ENCODE measurements around the gene CREB5.

Gene CREB5

DNA sequence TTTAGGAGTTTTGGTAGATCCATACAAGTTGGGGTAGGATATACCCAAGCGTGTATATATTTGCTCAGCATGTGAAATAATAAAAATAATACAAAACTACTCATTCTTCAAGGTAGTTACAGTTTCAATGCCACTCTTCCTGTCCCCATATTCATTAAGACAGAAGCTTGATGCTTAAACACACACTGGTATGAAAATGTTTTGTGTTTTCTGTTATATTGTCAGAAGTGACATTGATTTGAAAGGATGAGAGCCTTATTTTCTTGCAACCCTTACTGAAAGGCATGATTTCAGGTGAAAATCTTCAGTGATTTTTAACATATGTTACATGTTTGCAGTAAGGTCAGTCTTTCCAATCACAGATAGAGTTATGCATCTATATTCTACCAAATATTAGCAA, 312.2 kb downstream of the CREB5 start:
- no peak for DNase-seq

DNA sequence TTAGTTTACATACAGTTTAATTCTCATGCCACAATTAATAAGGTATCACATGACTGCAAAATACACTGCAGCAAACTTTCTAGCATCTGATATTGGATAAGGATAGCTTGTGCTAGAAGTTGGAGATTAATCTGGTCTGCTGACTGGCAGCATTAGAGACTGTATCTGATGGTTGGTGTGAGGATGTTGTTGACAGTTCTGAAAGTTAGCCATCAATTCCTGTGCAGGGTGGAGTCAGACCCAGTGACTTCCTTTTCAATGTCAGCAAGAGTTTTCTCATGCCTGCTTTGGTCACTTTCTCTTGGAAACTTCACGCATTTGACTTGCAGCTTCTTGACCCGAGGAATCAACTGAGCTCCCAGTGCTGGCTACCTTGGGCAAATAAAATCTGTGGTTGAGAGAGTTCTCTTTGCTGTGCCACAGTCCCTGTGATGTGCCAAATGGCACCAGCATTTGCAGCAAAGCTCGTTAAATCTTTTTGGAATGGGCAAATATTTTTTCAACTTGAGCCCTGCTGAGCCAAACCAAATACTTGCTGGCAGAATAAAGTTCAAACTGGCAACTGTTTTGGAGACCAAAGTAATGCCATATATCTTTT, 312.8 kb downstream of the CREB5 start:
- no peak for DNase-seq

DNA sequence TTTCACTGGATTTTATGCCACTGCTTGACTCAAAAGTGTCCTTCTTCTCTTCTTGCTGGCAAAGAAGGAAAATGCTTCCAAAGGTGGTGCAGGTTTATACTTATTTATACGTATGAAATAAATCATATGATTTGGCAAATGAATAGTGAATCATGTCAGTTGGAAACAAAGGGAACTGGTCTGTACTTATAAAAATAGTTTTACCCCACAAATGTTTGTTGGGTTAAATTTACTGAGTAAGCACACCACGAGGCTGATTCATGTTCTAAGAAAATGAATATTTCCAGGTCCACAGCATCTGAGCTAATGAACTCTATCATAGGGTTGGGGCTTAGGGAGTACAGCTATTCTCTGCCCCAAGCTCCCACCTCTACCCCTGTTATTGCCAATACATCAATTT, 313.6 kb downstream of the CREB5 start:
- DNase-seq = no peak

DNA sequence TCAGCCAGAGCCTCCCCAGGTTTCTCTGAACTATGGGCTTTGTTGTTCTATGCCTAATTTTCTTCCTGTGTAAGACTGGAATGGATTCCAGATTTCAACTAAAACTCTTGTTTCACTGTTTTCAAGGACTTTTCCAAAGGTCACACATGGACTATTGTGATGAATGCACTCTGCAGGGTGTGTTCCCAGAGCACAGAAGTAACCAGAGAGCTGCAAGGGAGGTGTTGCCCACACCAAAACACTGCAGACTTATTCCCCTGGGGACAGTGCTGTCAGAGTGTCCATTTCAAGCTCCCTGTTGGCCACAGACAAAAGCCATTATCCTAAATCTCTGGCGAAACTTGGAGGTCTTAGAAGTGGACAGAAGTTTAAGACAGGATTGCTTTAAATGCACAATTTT, 314.2 kb downstream of the CREB5 start:
- DNase-seq = no peak

DNA sequence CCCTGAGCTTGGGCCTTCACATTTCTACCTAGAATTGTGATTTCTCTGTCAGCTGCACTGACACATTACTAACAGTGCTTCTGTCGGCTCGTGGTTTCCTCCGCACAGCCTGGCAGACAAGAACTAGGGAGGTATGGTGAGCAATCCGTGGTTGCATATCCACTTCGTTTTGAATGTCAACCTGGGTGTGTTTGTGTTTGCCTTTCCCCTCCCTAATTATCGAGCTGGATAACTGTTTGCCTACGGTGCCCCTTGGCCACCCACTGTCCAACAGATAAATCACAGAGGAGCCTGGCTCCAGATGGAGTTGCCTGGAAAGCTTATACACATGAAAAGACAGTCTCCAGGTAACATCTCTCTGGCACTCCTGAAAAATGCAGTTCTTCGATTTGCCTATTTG, 317.0 kb downstream of the CREB5 start:
- no peak for DNase-seq

DNA sequence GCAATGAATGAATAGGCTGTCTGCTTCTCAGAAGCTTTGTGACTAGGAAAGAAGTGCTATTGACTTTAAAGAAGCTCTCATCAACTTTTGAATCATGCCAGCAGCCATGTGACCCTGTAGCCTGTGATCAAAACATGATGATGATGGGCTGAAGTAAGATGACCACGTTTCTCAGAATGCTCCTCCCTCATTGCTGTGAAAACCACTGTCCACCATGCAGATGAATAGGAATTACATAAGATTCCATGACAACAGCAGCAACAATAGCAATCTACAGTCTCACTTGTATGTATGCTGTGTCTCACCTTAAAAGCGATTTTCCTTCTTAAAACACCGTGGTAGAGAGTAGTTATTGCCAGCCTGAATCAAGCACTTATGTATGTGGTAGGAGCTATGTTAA, 317.4 kb downstream of the CREB5 start:
- no peak for DNase-seq

DNA sequence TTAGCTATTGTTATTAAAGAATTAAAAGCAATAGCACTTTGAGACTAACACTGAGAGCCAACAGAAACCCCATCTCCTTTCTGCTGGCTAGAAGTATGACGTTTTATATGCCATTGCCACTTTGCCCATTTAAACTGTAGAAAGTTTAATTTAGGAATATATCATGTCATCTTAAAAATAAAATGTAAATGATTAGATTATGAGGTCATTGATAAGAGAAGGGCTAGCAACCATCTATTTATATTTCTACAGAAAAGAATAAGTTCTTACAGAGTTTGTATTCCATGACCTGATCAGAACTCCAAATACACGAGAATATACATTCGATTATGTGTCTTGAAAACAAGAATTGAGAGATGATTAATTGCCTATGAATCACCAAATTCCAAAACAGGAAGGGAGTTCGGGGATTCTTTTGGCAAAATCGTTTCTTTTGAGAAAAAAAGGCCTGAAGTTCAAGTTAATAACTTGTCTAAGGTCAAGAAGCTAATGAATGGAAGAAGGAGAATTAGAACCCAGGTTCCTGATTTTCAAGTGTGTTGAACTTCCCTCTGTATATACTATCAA, 318.9 kb downstream of the CREB5 start:
- no peak for DNase-seq

DNA sequence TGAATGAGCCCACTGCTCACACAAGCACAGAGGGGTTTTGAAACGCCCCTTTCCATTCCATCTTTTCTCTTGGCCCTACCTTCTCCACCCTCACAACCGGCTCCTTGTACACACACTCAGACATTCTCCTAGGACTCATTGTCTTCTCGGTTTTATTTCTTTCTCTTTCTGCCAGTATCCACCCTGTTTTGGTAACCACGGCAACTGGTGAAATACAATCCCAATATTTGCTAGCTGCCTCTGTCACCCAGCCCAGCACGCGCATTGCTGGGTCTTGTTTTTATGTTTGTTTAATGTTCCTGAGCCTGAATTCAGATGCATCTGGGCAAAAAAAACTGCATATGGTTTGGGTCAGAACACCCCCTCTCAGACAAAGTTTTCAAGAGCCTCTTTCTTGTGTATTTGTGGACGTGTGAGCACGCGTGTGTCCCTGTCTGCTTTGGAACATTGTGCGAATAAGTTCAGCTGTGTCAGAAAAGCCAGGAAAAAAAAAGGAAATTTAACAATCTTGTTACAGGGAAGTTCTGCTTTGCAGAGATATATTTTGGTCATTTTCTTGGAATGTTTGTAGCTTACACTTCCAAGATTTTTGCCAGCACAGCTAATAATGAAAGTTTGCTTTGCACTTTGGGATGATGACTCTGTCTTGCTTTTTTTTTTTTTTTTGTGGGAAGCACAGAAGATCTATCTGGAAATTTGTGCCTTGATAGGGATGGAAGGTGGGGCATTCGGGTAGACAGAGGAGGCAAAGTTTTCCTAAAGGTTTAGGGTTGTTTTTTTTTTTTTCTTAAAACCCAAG, 320.0 kb downstream of the CREB5 start:
- no peak for DNase-seq

DNA sequence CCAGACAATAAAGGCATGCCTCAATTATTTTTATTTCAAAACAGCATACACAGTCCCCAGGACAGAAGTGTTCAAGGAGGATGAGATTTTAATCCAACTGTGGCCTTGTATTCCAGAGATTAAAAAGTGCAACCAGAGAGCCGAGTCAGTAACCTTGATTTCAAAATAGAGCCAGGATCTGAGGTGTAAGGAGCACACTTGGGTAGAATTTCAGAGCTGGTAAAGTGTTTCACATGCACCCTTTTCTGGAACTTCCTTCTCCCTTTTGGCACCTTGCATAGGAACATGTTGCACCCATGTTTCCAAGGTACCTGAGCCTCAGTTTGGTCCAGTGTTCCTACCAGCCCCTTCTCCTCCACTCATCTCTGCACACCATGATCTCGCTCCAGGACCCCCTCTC, 320.7 kb downstream of the CREB5 start:
- no peak for DNase-seq

DNA sequence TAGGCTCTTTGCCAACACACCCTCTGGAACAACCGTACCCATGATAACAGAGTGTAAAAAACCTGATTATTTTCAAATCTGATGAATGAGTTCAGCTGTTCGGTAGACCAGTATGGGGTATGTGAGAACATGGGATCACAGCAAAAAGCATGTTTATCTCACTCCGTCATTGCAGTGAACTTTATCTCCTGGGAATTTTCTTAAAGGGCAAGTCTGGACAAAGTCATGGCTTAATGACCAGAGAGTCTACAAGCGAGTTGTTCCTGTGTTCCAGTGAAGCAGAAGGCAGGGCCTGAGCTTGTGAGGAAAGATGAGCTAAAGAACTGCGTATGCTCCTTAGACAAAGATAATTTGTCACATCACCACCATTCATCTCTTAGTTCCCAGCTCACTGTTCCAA, 326.1 kb downstream of the CREB5 start:
- DNase-seq = no peak

DNA sequence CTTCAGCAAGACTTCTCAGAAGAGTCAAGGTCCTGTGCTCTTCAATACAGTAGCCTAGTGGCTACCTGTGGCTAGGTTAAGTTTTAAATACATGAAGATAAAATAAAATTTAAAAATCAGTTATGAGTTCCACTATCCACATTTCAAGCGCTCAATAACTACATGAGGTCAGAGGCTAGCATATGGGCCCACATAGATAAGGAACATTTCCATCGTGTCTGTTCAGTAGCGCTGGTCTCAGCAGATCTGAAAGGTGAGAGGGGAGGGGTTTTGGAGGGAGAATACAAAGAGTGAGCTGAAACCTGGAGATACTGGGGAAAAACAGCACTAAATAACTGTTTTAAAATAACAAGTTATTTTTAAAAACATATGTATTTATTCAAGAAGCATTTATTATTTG, 326.8 kb downstream of the CREB5 start:
- DNase-seq = no peak

DNA sequence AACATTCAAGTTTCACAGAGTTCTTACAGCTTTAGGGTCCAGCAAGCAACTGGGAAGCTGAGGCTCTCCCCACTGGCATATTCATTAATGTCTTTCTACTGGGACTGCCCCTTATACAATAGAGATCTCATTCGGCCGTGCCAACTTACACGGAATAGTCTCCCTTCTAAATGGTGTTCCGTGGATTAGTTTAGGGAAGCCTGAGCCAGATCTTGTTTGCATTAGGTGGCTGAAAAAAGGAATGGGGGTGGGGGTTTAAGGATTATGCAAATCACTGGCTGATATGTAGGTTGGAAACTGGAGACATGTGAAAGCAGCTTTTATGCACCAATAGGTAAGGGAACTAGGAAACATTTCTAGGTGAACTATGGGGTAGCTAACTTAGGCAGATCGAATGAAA, 327.5 kb downstream of the CREB5 start:
- DNase-seq = no peak

DNA sequence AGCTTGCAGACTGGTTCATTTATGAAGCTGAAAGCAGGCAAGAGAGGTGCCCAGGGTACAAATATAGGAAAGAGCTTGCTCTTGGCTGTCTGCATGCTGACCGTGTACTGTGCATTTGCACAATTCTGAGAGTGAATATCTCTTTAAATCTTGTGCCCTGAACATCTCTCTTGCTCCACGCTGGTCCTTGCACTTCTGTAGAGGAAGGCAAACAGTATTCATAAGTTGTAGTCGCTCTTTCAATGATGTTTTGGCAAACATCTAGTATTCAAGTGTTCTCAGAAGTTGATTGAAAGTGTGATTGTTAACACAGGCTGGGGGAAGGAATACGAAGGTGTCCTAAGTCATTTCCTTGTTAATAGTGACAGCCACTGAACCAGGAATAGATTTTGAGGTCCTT, 332.6 kb downstream of the CREB5 start:
- no peak for DNase-seq

DNA sequence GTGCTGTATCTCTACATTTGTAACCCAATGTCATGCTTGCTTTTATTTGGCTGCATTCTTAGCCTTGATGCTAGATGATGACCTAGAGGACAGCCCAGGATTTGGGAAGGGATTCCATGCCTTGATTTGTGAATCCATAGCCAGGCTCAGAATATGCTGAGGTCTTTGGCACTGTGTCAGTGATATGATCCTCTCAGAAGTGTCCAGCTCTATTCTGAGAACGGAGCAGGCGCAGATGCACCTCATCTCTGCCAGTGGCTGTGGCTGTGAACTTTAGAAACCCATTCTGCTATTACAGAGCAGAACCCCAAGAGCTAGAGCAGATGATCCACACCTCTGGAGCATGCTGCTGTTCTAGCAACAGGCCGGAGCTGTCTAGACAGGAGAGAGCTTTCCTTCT, 333.0 kb downstream of the CREB5 start:
- DNase-seq = no peak

DNA sequence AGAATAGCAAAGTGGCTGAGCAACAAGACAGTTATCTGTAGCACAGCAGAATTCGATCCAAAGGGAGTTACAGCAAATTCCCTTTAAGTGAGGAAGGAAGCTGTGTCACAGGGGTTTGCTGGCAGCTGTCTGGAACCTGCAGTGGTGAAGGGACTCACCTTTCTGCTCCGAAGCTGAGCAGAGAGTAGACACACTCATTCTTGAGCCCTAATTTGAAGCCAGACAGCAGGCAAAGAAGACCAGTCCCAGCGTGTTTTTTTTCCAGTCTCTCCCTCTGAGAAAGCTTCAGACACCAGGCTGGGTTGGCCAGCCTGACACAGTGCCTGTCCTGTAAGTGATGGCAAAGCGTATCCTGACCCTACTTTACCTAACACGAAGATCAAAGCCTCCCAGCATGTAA, 335.1 kb downstream of the CREB5 start:
- no peak for DNase-seq

DNA sequence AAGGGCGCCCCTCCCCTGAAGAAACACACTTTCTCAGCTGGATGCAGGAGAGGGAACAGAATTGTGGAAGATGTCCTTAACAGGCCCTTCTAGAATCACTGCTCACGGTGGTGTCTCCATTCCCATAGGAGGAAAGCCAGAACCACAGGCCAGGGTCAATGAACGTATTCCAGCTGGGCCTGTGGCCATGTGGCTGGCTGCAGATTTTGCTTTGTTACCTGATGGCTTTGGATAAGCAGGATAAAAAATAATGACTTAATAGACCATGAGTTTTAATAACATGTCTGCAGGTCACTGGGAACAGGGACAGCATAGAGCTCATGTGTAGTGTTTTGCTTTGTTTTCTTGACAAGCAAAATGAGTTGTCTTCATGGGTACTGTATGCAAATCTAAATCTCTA, 335.5 kb downstream of the CREB5 start:
- DNase-seq = no peak

DNA sequence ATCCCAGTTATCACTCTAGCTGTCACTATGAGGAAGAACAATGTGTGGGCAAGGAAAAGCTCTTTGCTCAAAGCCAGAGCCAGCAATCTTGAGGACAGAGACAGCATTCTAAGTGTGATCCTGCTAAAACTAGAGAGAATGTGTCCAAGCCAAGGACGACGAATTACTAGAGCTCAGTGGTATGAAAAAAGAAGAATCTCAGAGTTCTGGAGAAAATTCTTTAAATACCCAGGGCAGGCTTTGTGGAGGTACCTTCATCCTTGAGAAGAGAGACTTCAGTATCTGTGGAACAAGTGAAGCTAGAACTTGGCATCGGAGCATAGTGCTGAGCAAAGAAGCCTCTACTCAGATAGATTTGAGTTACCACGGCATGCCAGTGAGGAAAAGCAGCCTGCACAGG, 336.0 kb downstream of the CREB5 start:
- DNase-seq = no peak

DNA sequence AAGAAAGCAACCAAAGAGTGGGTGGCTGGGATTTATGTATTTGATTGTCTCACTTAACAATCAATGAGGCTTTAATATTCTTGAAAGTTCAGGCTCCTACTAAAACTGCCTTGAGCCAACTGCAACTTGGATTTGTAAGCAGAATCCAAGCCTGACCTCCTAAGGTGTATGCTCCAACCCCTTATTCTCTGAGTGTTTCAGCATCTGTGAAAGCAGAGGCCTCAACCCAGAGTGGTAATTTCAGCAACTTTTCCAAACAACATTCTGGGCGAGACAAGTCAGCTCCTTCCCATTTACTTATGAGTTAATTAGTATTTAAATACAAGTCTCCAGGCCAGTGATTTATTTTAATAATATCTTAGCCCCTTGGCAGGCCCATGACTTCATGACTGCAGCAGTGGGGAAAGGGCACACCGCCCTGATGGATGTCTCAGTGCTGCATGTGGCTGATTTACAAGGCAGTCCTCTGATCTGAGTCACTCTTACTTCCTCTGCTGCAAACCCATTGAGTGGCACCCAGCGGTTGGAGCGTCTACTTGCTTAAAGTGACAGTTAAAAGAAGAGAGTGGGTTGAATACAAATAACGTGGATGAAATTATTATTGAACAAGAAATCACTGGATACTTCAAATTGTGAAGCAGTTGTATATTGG, 336.7 kb downstream of the CREB5 start:
- DNase-seq = no peak

DNA sequence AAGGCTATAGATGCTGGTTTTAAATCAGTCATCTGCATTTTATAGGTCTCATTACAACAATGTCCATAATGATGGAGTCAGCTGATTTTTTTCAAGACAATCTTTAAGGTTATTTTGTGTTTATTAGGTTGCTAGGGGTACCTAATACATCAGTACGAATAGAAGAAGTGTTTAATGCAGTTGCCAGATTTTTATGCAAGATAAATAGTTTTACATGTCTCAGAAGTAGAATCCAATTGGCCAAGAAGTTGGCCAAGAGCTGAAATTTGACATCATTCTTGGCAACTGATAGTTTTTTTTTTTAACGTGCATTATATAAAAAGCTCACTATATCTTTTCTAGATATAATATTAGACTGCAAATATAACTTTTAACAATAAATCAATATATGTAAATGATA, 337.3 kb downstream of the CREB5 start:
- DNase-seq = no peak

DNA sequence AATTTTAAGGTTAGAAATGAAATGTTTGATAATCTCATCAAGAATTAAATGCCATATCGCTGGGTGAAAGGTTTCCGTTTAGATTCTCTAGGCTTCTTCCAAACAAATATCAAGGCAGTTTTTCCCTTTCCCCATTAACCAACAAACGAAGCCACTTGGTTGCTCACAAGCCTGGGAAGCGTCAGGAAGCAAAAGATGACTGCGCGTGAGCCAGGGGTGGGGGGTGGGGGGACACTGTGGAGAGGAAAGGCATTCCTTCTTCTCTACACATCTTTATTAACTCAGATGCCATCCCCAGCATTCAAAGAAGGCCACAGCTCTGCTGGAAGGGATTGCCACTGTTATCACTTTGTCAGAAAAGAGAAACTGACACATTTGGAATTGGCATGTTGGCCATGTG, 338.7 kb downstream of the CREB5 start:
- DNase-seq = no peak

DNA sequence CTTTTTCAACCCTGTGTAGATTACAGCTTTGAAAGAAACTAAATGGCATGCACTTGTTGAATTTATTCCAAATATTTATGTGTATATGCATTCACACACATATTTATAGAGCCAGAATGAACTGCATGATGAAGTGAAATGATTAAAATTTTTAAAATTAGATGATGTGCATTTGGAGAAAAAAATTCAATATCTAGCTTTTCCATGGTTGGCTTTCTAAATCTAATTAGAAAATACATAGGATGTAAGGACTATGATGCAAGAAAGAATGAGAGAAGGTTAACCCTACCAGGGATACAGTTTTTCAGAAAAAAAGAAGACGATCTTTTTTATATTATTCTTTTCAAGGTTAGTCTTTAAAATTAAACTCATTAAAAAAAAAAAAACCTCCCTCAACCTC, 341.3 kb downstream of the CREB5 start:
- no peak for DNase-seq

DNA sequence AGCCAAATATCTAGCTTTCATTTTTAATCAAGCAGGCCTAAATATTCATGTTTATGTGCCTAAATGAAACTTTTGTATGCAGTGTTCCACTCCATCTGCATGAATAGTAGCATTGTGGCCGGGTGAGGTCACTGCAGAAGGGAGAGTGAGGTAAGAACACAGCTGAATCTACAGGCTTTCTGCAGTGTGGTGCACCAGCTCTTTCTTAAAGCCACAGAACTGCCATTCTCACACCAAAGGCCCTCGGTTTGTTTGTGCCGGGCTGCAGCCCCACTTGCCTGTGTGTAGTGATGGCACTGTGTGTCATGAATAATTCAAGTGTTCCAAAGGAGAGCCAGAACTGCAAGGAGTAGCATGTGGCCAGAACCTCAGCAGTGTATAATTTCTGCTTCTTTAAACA, 341.7 kb downstream of the CREB5 start:
- no peak for DNase-seq

DNA sequence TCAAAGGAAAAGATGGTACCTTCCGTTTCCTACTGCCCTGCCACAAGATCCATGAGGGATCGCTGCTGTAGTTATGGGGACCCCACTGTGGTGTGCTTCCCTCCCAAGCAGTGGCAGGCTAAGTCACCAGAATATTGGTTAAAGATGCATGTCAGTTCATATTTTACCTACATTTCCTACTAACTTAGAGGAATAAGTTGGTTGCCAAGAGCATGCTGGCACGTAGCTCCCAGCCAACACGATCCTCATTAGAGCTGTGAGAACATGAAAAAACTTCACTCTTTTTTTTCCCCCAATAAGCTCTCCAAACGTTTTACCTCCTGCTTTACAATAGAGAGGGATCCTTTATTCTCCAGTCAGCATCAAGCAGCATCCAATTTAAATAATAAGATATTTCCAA, 342.1 kb downstream of the CREB5 start:
- no peak for DNase-seq

DNA sequence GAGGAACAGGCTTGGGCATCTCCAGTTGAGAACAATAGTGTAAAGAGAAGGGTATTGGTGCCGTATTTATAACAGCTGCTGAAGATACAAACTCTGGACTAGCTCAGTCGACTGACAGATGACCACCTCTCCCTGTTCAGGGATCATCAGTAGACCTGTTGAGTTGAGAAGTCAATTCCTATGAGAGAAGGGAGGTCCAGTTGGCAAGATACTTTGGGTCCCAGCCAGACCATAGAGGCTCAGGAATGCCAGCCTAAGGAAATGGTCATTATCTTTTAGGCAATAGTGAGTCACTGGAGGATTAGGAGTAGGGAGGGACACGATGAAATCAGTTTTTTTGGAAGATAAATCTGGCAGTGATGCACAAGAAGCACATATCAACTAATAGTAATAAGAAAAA, 342.9 kb downstream of the CREB5 start:
- DNase-seq = no peak

Data from activated CD4-positive, alpha-beta T cell treated with anti-CD3 and anti-CD28 coated beads, Interleukin-2, amount 50 U/mL, for 48 hours (primary cell).